ENCODE data around the gene ZRSR2. TPM values are rescaled to one million over a fixed set of nuclear protein-coding genes. Genes with fewer than 3 reads are reported as not detected.
"Not testable (repeated sequence)": the region's sequence is repeated elsewhere in the genome, so short reads cannot be mapped to it uniquely, and the experiment has no call there.

ZRSR2 gene, protein sequence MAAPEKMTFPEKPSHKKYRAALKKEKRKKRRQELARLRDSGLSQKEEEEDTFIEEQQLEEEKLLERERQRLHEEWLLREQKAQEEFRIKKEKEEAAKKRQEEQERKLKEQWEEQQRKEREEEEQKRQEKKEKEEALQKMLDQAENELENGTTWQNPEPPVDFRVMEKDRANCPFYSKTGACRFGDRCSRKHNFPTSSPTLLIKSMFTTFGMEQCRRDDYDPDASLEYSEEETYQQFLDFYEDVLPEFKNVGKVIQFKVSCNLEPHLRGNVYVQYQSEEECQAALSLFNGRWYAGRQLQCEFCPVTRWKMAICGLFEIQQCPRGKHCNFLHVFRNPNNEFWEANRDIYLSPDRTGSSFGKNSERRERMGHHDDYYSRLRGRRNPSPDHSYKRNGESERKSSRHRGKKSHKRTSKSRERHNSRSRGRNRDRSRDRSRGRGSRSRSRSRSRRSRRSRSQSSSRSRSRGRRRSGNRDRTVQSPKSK
- total RNA-seq = 5.8 TPM

DNA sequence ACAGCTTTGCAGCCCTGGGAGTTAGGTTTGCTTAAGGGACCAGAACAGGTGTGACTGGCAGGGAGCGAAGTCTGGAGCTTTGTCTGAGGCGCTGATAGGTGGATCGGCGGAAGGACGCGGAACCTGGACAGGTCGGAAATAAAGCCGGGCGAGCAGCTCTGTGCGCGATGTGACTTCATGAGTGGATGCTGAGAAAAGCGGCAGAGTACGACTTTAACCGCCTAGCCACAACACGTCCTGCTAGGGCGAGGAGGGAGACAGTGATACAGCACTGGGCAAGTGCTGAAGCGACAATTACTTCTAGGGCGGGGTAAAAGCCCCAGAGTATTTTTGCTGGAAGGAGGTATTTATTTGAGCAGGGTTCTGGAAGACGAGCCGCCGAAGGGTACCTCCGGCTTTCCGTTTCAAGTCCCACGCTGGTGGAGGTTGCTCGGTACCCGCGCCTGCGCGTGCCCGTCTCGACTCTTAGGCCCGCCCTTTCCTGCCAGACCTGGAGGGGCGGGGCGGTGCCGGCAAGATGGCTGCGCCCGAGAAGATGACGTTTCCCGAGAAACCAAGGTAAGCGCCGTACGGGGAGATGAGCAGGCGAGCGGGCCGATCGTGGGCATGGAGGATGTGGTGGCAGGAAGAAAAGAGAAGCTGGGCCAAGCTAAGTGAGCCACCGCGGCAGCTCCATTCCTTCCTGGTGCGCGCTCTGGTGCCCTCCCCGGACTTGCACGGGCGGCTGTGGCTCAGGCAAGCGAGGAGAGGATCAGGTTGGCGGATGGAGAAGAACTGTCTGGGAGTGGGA lies at the start of gene ZRSR2:
Gene ZRSR2, plus strand, starts transcription at position 506 of the 790 bp plus-strand sequence. Its CDS starts 12 bp downstream, at position 518.
- ATAC-seq = peak; percentile 95

DNA sequence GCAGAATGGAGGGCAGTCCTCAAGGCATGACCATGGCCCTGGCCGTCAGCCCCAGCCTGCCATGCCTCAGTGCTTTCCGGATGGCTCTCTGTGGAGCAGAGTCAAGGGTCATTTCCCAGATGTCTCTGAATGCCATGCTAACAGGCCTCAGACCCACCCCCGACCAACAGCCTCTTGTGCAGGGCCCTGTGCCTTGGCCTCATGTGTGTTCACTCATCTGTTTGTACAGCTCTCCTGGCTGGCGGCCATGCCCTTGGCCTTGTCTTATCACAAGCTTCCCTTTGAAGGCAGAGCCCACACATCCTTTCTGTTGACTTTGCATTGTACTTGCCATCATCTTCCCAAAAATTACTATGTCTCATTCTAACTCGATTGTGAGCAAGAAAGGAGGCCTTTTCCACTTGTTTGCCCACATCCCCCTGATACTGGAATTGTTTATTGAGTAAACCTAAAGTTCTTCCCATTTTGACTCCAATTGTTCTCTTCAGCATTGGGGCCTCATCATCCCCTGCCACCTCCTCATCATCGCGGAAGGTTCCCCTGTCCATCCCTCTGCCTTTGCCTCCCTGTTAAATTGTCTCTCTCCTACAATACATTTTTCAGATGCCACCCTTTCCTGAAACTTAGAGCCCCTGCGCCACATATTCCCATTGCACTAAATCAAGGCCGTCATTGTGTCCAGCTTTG lies 46.0 kb upstream of the ZRSR2 start:
- ATAC-seq = peak; percentile 20

DNA sequence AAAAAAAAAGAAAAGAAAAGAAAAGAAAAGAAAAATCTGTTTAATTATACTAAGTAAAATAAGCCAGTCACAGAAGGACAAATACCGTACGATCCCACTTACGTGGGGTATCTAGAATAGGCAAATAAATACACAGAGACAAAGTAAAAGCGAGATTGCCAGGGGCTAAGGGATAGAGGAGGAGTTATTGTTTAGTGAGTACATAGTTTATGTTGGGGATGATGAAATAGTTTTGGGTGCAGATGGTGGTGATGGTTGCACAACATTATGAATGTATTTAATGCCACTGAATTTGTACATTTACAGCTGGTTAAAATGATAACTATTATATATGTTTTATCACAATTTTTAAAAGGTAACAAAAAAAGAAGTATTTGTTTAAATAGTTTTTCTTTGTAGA lies 45.1 kb upstream of the ZRSR2 start:
- no peak for ATAC-seq

DNA sequence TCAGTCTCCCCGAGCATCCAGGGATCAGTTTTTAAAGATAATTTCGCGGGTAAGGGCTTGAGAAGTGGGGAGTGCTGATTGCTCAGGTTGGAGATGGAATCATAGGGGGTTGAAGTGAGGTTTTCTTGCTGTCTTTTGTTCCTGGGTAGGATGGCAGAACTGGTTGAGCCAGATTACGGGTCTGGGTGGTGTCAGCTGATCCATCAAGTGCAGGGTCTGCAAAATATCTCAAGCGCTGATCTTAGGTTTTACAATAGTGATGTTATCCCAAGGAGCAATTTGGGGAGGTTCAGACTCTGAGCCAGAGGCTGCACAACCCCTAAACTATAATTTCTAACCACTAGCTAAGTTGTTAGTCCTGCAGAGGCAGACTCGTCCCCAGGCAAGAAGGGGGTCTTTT lies 43.6 kb upstream of the ZRSR2 start:
- not testable (repeated sequence) for ATAC-seq

DNA sequence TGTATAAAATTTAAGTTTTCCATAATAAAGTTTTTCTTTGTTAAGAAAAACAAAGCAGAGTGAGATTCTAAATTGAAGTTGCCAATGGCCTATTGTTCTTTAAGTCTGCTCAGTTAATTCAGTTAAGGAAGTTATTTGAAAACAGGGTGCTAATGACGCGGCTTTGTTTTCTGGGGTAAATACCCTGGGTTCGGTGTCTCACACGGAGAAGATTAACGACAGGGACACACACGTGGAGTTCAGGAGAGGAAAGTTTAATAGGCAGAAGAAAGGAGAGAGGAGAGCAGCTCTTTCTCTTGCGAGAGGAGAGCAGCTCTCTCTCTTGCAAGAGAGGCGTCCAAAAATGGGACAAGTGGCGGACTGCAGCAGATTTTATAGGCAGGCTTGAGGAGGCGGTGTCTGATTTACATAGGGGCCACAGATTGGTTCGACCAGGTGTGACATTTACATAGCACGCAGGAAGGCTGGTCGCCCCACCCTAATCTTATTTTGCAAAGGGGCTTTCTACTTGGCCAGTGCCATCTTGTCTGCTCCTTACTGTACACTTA lies 42.6 kb upstream of the ZRSR2 start:
- no peak for ATAC-seq

DNA sequence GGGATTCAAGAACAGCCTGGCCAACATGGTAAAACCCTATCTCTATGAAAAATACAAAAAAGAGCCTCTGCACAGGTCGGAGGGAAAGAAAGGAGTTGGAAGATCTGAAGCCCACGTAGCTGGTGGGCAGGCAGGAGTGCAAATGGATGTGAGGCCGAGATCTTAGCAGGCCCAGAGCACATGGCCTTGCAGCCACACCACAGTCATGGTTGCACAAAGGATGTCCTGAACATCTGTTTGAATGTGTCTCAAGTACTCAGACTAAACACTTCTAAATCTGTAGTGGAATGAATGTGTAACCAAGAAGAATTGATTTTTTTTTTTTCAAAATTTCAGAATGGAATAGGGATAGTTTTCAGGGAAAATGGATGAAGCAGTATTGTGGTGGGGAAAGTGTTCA lies 41.4 kb upstream of the ZRSR2 start:
- ATAC-seq = no peak

DNA sequence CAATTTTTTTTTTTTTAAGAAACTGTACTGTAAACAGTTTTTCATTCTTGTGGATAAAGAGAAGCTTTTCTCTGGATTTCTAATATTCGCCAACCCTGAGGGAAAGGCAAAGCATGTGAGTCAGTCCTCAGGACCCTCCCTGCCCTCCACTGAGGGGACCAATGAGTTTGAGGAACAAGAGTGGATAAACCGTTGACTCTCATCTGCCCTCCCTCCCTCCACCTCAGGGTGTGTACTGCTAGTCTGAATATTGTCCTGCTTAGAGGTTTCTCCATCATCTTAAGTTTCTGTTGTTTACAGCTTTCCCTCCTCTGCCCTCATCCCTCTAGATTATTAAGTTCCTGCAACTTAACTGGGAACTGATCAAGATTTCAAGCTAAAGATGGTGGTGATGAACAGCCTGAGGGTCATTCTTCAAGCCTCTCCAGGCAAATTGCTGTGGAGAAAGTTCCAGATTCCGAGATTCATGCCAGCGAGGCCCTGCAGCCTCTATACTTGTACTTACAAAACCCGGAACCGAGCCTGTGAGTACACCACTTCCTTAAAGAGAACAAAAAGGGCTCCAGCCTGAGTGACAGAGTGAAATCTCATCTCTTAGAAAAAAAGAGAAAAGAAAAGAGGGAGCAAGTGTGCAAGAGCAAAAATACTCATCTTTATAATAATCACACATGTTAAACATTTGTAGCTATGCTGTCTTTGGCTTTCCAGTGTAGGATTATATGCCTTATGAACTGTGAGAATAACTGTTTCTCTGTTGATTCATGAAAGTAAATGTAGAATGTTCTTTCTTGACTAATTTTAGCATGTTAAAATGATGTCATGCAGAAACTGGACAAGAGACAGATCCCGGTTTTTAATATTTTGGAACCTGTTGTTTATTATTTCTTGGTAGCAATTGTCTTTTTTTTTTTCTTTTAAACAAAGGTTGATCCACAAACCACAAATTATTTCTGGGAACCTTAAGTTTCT lies 40.4 kb upstream of the ZRSR2 start:
- ATAC-seq = peak; percentile 36

DNA sequence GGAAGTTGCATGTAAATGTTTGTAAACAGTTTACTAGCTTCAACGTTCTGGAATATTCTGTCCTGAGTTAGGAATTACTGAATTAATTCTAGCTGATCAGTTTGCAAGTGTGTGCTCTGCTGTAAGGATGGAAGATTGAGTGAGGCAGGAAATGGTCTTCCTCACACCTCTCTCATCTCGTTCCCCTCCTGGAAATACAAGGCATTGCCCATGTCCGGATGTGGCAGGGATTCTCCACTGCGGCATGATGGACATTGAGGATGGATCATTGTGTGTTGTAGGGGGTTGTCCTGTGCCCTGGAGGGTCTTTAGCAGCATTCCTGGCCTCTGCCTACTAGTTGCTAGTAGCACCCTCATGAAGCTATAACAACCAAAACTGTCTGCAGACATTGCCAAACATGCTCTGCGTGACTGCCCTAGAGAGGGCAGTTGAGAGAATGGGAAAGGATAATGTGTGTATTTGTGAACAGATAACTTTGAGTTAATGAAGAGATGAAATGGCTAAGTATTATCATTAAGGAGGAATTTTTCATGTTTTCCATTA lies 39.6 kb upstream of the ZRSR2 start:
- ATAC-seq = no peak

DNA sequence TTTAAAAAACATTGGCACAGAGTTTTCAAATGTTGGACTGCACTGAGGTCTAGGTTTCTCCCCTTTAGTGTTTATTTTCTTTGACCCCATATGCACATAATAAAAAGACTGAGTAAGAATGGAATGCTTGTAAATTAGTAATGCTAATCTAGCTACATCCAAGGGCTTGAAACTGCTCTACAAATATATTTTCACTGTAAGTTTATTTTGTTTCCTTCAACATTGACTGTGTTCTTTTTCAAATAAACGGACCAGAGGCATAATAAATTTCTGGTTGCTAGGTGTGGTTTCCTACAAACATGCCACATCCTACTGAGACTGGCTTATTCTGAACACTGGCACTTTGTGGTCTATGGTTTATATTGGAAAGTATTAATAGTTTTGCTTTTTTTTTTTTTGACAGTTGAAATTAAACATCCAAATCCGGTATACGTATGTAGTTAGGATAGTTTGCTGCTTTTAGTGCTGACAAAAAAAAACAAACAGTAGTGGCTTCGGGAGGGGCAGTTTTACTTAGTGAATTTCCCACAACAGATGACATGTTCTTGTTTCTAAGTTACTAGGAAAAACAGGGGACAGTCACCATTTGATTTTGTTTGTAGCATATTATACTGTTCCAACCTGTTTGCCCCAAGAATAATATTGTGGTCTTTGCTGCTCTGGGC lies 39.0 kb upstream of the ZRSR2 start:
- ATAC-seq = peak; percentile 55

DNA sequence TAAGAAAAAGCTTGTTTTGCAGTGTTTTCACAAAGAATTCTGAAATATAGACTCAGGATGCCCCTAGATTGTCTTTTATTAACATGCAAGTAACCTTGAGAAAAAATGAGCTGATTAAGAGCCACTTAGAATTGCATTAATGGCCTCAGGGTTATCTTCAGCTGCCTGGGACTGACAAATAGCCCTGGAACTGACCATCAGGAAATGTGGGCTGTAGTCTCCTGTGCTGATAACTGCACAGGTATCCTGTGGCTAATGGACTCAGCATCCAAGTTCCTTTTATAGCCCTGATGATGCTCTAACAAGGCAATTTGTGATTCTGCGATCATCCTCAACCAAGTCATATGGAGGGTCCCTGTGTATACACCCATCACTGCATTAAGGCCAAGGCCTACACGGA lies 35.2 kb upstream of the ZRSR2 start:
- no peak for ATAC-seq

DNA sequence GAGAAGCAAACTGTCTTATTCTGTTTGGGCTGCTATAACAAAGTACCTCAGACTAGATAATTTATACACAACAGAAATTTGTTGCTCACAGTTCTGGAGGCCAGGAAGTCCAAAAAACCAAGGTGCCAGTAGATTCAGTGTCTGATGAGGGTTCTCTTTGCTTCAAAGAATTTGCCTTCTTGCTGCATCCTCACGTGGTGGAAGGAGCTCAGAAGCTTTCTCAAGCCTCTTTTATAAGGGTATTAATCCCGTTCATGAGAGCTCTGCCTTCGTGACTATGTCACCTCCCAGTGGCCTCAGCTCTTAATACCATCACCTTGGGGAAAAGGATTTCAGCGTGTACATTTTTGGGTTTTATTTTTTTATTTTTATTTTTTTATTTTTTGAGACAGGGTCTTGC lies 32.1 kb upstream of the ZRSR2 start:
- ATAC-seq = no peak

DNA sequence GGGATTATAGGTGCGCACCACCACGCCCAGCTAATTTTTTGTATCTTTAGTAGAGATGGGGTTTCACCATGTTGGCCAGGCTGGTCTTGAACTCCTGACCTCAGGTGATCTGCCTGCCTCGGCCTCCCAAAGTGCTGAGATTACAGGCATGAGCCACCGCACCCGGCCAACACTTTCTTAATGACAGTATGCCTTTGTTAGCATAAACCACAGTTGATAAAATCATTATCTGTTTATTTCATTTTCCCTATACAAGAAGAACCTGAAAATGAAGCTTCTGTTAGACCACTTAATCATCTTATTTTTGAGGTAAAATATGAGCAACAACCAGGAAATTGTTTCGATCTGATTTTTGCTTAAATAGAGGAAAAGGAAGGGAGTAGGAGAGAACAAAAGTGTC lies 30.4 kb upstream of the ZRSR2 start:
- not testable (repeated sequence) for ATAC-seq

DNA sequence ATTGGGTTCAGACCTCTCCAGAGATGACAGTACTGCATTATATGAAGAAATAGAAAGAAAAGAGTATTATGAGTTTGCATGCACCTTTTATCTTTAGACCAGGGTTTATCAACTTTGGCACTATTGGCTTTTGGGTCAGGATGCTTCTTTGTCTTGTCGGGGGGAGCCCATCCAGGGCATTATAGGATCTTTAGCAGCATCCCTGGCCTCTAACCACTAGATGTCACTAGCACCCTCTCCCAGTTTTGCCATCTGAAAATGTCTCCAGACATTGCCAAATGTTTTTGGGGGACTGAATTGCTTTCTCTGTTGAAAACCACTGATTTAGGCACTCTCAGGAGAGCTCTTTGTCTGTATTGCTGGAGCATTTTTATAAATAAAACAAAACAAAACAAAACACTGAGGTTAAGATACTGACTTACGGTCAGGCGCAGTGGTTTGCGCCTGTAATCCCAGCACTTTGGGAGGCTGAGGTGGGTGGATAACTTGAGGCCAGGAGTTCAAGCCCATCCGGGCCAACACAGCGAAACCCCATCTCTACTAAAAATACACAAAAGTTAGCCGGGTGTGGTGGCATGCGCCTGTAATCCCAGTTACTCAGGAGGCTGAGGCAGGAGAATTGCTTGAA lies 28.6 kb upstream of the ZRSR2 start:
- no peak for ATAC-seq

DNA sequence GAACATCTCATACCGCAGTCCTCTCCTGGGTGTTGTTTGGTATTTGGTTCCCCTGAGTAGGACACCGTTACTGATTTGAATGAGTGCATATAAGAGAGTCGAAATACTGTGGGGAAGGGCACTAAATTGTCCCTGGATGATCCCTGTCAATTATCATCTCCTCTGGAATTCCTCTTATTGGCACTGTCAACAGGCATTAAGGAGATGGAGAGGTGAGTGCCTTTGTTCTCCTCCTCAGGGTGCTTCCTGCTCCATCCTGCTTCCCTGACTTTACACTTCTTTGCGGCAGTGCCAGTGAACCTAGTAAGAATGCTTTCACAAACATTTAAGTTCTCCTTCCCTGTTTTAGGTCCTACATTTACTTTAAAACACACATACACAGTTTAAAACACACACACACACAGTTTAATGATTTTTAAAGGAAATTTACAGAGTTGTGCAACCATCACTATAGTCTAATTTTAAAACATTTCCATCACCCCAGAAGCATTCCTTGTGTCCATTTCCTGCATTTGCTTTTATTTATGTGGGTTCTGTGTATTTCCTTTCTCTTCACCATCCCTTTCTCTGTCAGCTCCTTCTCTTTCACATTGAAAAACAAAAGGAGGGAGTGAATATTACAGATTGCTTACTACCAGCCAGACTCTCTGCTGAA lies 20.9 kb upstream of the ZRSR2 start:
- ATAC-seq = no peak

DNA sequence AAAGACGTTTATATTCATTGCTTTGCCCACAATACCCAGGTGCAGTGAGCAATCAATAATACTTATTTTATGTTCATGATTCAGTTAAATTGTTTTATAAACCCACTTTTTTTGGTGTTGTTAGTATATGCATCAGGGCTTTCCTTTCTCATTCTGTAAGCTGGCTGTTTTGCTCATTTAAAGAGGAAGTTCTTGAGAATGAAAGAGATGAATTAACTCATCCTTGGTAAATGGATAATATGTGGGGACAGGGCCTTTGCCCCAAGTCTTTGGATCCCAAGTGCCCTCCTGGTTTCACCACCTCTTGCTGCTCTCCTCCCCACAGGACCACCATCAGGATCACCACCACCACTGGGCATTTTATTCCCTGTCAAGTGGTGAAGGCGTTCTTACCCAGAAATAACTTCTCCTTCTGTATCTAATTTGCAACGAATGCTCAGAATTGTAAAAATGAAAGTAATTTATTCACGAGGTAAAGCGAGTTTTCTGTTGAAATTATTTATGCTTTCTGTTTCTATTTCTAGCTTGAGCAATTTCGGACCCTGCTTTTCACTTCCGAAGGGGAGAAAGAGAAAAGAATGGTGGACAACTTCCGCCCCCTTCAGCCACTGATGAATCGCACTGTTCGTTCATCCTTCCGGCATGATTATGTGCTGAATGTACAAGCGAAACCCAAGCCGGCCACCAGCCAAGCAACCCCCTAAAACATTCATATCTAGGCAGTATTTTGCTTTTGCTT lies 8.2 kb upstream of the ZRSR2 start:
- no peak for ATAC-seq

DNA sequence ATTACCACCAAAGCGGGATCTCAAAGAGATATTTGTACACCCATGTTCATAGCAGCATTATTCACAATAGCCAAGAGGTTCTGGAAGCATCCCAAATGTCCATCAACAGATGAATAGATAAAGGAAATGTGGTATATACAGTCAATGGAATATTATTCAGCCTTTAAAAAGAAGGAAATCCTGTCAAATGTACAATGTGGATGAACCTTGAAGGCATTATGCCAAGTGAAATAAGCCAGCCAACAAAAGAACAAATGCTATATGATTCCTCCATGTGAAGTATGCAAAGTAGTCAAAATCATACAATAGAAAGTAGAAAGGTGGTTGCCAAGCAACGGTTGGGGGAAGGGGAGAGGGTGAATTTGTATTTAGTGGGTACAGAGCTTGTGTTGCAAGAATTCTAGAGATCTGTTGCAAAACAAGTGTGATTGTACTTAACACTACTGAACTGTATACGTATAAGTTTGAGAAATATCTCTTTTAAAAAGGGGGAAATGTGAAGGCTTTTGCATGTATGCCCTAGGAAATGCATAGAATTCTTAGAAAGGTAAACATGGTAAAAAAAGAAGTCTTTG lies 5.0 kb upstream of the ZRSR2 start:
- no peak for ATAC-seq

DNA sequence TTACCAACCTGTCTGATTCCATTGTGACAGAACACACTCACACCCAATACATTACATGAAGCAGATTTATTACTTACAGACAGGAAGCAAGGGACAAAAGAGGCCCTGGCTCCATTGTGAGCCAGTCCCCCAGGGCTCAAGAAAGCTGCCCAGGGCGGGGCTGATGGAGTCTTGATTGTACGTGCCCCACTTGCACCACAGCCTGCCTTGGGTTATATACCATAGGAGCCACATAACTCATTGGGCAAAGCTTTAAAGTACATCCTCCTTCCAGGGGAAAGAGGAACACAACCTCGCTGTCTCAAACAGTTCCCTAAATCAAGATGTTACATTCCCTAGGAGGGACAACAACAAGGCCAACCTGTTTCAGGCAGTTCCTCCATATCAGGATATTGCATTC lies 3.4 kb upstream of the ZRSR2 start:
- ATAC-seq = peak; percentile 27

DNA sequence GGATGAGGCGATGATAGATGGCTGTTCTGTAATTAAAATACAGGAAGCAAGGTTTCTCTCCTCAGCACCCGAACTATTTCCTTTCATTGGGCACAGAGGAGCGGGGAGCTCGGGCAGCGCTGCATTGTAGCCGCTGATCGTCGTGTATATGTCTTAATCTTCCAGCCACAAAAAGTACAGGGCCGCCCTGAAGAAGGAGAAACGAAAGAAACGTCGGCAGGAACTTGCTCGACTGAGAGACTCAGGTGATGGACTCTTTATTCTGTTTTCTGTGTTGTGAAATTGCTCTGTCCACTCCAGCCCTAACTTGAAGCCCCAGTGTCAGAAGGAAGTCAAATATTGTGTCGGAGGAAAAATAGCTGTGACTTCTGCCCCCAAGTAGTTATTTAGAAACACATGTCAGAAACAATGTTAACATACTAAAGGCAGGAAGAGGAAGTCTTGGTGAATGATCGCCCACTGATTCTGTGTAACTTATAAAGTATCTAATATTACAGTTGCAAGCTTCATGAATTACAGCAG lies 546 bp downstream of the ZRSR2 start:
- no peak for ATAC-seq

Data from esophagus mucosa (tissue), 1 donor.